Measurements from ENCODE around the gene POTEF.
"Not testable (repeated sequence)": the region's sequence is repeated elsewhere in the genome, so short reads cannot be mapped to it uniquely, and the experiment has no call there.

POTEF gene

DNA sequence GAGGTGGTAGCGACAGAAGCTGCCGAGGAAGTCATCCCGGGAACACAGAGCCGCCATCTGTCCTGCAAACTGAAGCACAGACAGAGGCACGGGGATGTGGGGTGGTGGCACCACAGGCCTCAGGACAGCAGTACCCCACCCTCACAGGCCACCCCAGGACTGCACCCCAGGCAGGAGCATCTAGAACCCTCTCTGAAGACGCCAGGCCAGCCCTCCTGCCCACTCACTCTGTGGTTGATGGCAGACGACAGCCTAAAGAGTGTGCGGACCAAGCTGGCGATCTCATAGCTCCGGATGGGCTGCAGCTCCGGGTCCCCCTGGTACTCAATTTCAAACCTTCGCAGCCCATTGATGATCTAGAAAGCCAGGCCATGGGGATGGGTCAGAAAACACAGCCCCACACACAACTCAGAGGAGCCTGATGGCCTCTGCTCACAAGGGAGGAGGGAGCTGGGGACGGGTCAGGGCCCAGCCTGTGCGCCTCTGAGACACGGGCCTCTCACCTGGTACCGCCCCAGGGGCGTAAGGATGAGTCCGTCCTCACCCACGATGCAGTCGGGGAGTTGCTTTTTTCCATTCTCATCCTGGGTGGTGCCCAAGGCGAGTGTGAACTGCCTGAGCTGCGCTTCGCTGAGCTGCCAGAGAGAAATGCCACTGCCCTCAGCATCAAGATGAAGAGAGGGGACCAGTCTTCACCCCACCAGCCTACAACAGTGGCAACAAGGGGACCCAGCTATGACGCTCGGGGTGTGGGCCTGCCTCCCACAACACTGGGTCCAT is 24.0 kb upstream of the POTEF start:
- DNase-seq (ENCODE audit: low read depth), result no peak

- not testable (repeated sequence) for DNase-seq (ENCODE audit: low read depth)
Observed at GRCh38 chr2:130152136-130152815, 23.3 kb upstream of the POTEF start.

DNA sequence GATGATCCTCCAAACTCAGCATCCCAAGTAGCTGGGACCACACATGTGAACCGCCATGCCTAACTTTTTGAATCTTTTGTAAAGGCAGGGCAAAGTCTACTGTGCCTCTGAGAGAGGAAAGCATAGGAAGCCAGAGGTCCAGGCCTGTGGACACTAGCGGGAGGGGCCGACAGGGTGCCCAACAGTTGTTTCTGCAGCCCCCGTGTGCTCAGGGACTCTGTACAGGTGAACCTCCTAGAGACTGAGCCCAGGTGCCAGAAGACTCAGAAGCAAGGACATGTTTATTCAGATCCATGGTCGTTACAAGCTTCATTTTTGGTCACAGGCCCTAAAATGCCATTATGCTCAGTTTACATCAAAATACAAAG is 22.1 kb upstream of the POTEF start:
- not testable (repeated sequence) for DNase-seq (ENCODE audit: low read depth)

DNA sequence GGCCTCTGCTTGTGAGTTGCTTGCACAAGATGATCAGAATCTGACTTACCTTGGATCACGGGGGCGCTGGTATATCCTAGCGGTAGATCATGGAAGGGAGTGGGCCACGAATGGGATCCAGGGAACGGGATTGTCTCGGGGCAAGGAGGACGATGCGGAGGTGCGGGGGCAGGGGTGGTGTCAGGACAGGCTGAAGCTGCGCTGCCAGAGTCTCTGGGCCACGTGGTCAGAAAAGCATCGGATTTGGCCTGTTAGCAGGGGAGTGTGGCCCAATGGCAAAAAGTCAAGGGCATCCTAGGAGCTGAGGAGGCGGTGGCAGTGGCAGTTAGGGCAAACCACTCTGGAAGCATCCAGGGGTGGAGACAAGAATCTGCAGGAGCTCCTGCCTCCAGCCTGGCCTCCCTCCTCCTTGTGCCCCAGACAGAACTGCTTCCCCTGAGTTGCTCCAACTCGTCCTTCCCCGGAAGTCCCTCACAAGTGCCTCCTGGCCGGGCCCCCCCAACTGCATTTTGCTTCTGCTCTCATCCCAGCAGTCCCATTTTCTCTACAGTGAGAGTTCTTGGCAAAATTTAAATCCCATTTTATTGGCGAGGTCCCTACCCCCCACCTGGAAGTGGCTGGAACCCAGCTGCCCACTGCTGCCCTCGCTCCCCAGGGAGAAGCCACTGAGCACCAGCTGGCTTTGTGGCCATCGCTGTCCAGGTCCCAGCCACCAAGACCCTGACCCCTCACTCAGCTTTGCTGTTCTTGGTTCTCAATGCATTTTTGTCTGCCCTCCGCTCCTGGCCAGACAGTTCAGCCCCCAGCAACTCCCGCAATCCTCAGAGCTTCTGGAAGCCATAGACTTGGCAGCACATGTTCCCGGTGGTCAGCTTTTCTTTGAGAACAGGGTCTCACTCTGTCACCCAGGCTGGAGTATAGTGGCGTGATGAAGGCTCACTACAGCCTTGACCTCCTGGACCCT is 21.4 kb upstream of the POTEF start:
- no peak for DNase-seq (ENCODE audit: low read depth)

DNA sequence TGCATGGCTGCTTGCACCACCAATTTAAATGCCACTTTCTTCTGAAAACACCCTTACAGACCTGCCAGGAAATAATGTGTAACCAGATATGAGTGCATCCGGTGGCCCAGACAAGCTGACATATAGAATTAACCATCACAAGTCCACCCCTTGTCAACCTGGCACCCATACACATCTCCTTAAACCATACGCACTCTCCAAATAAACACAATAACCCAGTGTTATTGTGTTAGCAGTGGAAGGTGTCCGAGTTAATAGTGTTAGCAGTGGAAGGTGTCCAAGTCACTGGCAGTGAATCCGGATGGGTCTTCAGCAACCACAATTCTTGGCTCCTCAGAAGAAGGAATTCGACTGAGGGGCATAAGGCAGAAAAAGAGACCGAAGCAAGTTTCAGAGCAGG is 19.5 kb upstream of the POTEF start:
- not testable (repeated sequence) for DNase-seq (ENCODE audit: low read depth)

GRCh38 chr2:130145006-130145414 is 16.0 kb upstream of the POTEF start, which contains the start of gene CCDC74B:
TSS of gene CCDC74B (minus strand) at chr2:130145112. CDS start at chr2:130144996, 116 bp downstream.
- peak; percentile 15 for DNase-seq (ENCODE audit: low read depth)

DNA sequence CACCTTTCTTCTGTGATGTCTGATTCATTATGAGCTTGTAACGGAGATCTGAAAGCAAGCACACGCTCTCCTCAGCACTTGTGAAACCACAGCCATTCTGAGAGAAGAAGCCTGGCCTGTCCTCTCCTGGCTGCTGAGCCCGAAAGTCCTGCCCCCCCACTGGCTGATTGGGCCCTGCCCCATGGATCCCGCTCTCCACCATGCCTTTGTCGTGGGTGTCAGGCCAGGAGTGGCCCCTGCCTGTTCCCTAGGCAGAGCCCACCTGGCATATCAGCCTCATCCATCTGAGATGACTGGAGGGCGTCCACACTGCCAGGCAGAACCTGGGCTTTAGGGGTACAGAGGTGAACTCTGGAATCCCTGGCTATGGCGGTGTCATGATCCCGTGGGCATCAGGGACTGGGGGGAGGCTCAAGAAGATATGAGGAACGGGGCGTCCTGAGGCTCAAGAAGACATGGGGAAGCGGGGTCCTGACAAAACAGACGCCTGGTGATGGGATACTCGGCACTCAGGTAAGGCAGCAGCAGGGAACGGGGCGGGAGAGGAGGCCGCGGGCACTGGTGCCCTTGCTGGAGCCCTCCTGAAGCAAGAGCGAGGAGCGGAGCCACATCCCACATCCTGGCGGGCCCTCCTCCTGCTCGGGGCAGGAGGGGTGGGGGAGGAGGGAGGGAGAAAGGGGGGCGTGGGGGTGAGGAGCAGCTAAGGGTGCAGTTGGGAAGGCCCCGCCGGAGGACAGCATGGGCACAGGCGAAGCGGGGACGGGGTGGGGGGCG is 14.4 kb upstream of the POTEF start:
- DNase-seq (ENCODE audit: low read depth), result not testable (repeated sequence)

DNA sequence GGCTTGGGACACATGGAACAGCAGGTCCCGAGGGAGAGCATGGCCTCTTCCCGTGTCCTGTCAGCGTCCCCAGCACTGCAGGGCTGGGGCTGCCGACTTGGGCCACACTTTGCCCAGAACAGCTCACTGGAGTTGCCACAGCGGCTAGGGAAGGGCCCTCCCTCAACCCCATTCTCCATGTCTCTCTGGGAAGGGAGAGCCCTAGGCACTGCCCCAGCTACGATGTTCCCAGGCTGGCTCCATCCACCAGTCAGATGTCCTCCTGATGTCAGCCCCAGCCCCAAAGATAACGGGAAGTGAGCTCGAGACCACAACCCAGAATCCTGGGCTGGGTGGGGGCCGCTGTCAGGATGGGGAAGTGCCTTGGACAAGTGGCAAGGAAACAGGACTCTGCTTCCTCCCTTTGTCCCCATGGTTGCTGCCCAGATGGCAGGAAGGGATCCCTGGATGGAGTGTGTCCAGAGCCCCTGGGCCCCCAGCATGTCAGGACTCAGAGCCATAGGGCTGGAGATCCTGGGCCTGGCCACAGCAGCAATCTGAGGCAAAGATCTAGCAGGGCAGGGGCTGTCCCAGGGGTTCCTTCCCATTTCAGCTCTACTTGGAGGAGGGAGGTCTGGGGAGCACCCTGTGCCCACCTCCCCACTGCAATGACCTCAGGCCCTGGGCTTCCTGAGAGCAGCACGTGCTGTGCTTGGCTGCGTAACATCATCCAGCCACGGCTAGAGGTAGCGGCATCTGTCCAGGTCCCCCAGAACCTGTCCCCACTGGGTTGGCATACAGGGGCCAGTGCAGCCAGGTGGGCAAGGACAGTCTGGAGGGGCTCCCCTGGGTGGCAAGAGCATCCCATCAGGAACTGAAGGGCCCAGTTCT is 13.6 kb upstream of the POTEF start:
- DNase-seq (ENCODE audit: low read depth), result not testable (repeated sequence)

GRCh38 chr2:130141645-130142370 is 12.8 kb upstream of the POTEF start:
- not testable (repeated sequence) for DNase-seq (ENCODE audit: low read depth)

- not testable (repeated sequence) for DNase-seq (ENCODE audit: low read depth)
Observed at GRCh38 chr2:130141002-130141401, 12.0 kb upstream of the POTEF start.

DNA sequence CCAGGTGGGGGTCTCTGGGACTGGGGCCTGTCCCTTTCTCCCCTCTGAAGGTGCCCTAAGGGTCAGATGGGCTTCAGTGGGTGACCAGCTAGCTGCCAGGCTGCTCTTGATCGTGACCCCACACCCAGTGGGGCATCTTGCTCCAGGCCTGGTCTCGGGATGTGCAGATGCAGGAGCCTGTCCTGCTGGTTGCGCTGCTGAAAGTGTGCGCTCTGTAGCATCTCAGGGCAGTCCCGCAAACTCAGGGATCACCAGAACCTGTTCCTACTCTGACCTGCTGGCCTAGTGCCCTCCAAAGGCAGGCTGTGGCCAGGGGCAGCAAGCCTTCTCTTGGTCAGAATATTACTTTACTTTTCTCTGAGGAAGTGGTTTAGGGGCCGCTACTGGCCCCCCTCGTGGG is 11.5 kb upstream of the POTEF start:
- not testable (repeated sequence) for DNase-seq (ENCODE audit: low read depth)

GRCh38 chr2:130139331-130140280 is 10.6 kb upstream of the POTEF start:
- DNase-seq (ENCODE audit: low read depth), result not testable (repeated sequence)

- DNase-seq (ENCODE audit: low read depth), result not testable (repeated sequence)
Observed at GRCh38 chr2:130138841-130139251, 9.8 kb upstream of the POTEF start.

GRCh38 chr2:130138326-130138725 is 9.3 kb upstream of the POTEF start:
- not testable (repeated sequence) for DNase-seq (ENCODE audit: low read depth)

DNA sequence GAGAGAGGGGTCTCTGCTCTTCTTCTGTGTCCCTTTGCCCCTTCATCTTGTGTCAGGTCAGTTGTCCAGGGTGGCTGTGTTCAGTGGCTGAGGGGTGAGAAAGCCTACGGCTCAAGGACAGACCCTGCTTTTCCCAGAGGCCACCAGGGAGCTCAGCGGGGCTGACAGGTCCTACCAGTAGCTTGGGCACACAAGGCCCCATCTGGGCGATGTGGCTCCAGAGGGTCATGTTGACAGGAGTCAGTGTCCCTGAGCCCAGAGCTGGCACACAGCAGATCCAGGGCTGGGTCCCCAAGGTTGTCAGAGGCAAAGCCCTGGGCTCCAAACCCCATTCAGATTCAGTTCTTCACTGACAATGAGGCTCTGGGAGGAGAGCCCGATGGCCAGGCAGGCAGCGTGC is 8.1 kb upstream of the POTEF start:
- DNase-seq (ENCODE audit: low read depth), result not testable (repeated sequence)

GRCh38 chr2:130136546-130136945 is 7.5 kb upstream of the POTEF start:
- DNase-seq (ENCODE audit: low read depth), result not testable (repeated sequence)

- DNase-seq (ENCODE audit: low read depth), result no peak
Observed at GRCh38 chr2:130135692-130136541, 6.9 kb upstream of the POTEF start.
